Endothelial cell of umbilical vein (primary cell): ENCODE results near the gene PTBP3. TPM values are rescaled to one million over a fixed set of nuclear protein-coding genes. Genes with fewer than 3 reads are reported as not detected.

Experiments used
- BruUV-seq: library from RNA; stranded (reverse); fragments of 400-500 nt; replicated peaks from 2 replicates; lab custom pipeline; 2021; lab: Mats Ljungman, UMichigan
- CTCF ChIA-PET: fragments of 300-600, 350-600 bp; sonication (Branson Sonifier 250); formaldehyde crosslinking; loops from one replicate; lab custom pipeline; 2021; ENCODE audit warnings: antibody characterized with exemption, inconsistent platforms; lab: Charles Lee
- POLR2A ChIA-PET: fragments of 300-600, 350-600 bp; sonication (Branson Sonifier 250); formaldehyde crosslinking; loops from one replicate; lab custom pipeline; 2021; ENCODE audit warnings: antibody characterized with exemption, inconsistent platforms; lab: Charles Lee
- DNase-seq: peaks from one replicate; pipeline ENCODE4 v3.0.0-alpha.2; 2011; ENCODE audit warnings: low read depth, low spot score
- FAIRE-seq: peaks from 2 replicates; lab custom pipeline; 2011; peaks lifted over from hg19 to GRCh38; lab: Jason Lieb, UNC
- H2AFZ ChIP-seq: 2 replicates; pipeline ENCODE4 v1.6.0; 2012; ENCODE audit warnings: low read depth, low read length, control low read depth, inconsistent platforms
- H3K27ac ChIP-seq: 2 replicates; pipeline ENCODE4 v1.5.1; 2011; ENCODE audit warnings: low read depth, mild to moderate bottlenecking, control low read depth, low read length, moderate library complexity; ENCODE audit not compliant: insufficient read depth
- H3K27me3 ChIP-seq, 2 experiments: 2 replicates each; pipeline versions ENCODE4 v1.6.0 to v1.6.1; 2011; ENCODE audit warnings: low read length in 2 of 2, mixed read lengths in 1 of 2; ENCODE audit not compliant: control insufficient read depth in 2 of 2, insufficient read depth in 2 of 2
- H3K36me3 ChIP-seq, 2 experiments: 2 replicates in 1 of 2; 3 replicates in 1 of 2; pipeline ENCODE4 v1.5.1; 2011; ENCODE audit warnings: low read length in 2 of 2, mild to moderate bottlenecking in 1 of 2, moderate library complexity in 1 of 2; ENCODE audit not compliant: control insufficient read depth in 2 of 2, insufficient read depth in 2 of 2; ENCODE audit errors: extremely low read depth in 1 of 2
- H3K4me1 ChIP-seq: 3 replicates; pipeline ENCODE4 v1.5.1; 2011; ENCODE audit warnings: mild to moderate bottlenecking, low read length; ENCODE audit not compliant: control insufficient read depth, insufficient read depth; ENCODE audit errors: extremely low read depth
- H3K4me2 ChIP-seq: 2 replicates; pipeline ENCODE4 v1.6.1; 2011; ENCODE audit warnings: low read length, control low read depth, mixed read lengths; ENCODE audit not compliant: insufficient read depth
- H3K4me3 ChIP-seq, 3 experiments: fragments of 200-600 bp in 1 of 3; sonication (generic), shearing (Covaris generic) in 1 of 3; replicated peaks in 1 of 3; 2 replicates each; pipeline ENCODE4 v1.5.1; 2011 to 2016; ENCODE audit warnings: control low read depth in 3 of 3, low read length in 3 of 3, mild to moderate bottlenecking in 2 of 3, inconsistent platforms in 1 of 3, low read depth in 1 of 3, moderate library complexity in 1 of 3; ENCODE audit not compliant: insufficient read depth in 1 of 3
- H3K79me2 ChIP-seq: 2 replicates; pipeline ENCODE4 v1.6.0; 2012; ENCODE audit warnings: low read length, inconsistent platforms; ENCODE audit not compliant: control insufficient read depth, insufficient read depth
- H3K9ac ChIP-seq: replicated peaks from 2 replicates; pipeline ENCODE3; 2011; ENCODE audit warnings: low read length, control low read depth; ENCODE audit not compliant: insufficient read depth; ENCODE audit errors: extremely low read depth
- H3K9me1 ChIP-seq: replicated peaks from 3 replicates; pipeline ENCODE4 v1.6.0; 2011; ENCODE audit warnings: mild to moderate bottlenecking, low read length; ENCODE audit not compliant: control insufficient read depth, insufficient read depth; ENCODE audit errors: extremely low read depth
- H3K9me3 ChIP-seq: replicated peaks from 2 replicates; pipeline ENCODE4 v1.5.1; 2012; ENCODE audit warnings: low read length, inconsistent platforms; ENCODE audit not compliant: control insufficient read depth, insufficient read depth
- H4K20me1 ChIP-seq: replicated peaks from 2 replicates; pipeline ENCODE3; 2011; ENCODE audit warnings: mild to moderate bottlenecking, low read length; ENCODE audit not compliant: control insufficient read depth, insufficient read depth; ENCODE audit errors: extremely low read depth
- CTCF ChIP-seq, 2 donors: IDR thresholded peaks; 1 replicate in 1 of 2; 2 replicates in 1 of 2; pipeline ENCODE4 v1.5.1; 2011; ENCODE audit warnings: low read length in 2 of 2, mild to moderate bottlenecking in 2 of 2, moderate library complexity in 2 of 2, control low read depth in 1 of 2, inconsistent platforms in 1 of 2, low read depth in 1 of 2; ENCODE audit not compliant: insufficient read depth in 1 of 2; ENCODE audit errors: extremely low read depth in 1 of 2
- EZH2 ChIP-seq: IDR thresholded peaks from 2 replicates; pipeline ENCODE4 v1.6.1; 2012; ENCODE audit warnings: borderline replicate concordance, low read depth, mild to moderate bottlenecking, moderate library complexity, low read length, inconsistent platforms; ENCODE audit not compliant: severe bottlenecking
- FOS ChIP-seq: IDR thresholded peaks from 2 replicates; pipeline ENCODE4 v1.6.1; 2011; ENCODE audit warnings: mild to moderate bottlenecking, low read length, moderate library complexity, borderline replicate concordance; ENCODE audit not compliant: insufficient read depth
- GATA2 ChIP-seq: IDR thresholded peaks from 2 replicates; pipeline ENCODE4 v1.7.0; 2011; ENCODE audit warnings: low read depth, mild to moderate bottlenecking, moderate library complexity, mixed read lengths, low read length; ENCODE audit not compliant: insufficient read length, insufficient read depth
- JUN ChIP-seq: IDR thresholded peaks from 2 replicates; pipeline ENCODE4 v1.6.1; 2011; ENCODE audit warnings: borderline replicate concordance, low read depth; ENCODE audit not compliant: insufficient read length, insufficient read depth
- MAX ChIP-seq: IDR thresholded peaks from 2 replicates; pipeline ENCODE4 v1.6.1; 2011; ENCODE audit not compliant: insufficient read depth, insufficient read length
- MYC ChIP-seq: IDR thresholded peaks from one replicate; pipeline ENCODE4 v1.6.1; 2011; ENCODE audit warnings: mild to moderate bottlenecking, low read depth, low read length
- POLR2A ChIP-seq: IDR thresholded peaks from 2 replicates; pipeline ENCODE4 v1.6.1; 2012; ENCODE audit warnings: low read depth, mild to moderate bottlenecking, control low read depth, low read length
- POLR2AphosphoS5 ChIP-seq: IDR thresholded peaks from 2 replicates; pipeline ENCODE4 v1.6.1; 2012; ENCODE audit warnings: low read depth, mild to moderate bottlenecking, control low read depth, low read length, moderate library complexity; ENCODE audit not compliant: insufficient read depth
- dilution Hi-C: fragments of 300-500 bp; cut with MboI; formaldehyde crosslinking; loops from one replicate; pipeline ENCODE4 v1.15.0; 2019; ENCODE audit warnings: low sequenced_read_pairs; ENCODE audit not compliant: extremely low pct_ligation_motif_present
- intact Hi-C: fragments of 100-400 bp; cut with micrococcal nuclease; formaldehyde crosslinking; loops from one replicate; pipeline ENCODE4 v1.10.0; 2022
- polyA plus RNA-seq, 4 experiments: library from polyadenylated mRNA; depleted of rRNA in 3 of 4; stranded (reverse) in 3 of 4; unstranded in 1 of 4; fragments of >200 nt; gene quantifications; 2 replicates each; pipeline versions ENCODE4 v1.2.1 to v1.2.3, GENCODE V29; 2011 to 2012; ENCODE audit warnings: missing spikeins in 1 of 4
- total RNA-seq: library from RNA; stranded (reverse); gene quantifications from 2 replicates; pipeline ENCODE4 v1.2.3, GENCODE V29; 2021

PTBP3 gene
- total and polyA plus RNA-seq, 2 donors (not counting 3 experiments of a cell fraction or from before 2014, with no cell fraction given): 42.4 to 75.0 TPM

- H3K4me1 ChIP-seq: peaks cover 6% of the 10 kb centered on the region
- H3K27me3 ChIP-seq: no peaks in the 10 kb centered on the region
- H3K36me3 ChIP-seq: no peaks in the 10 kb centered on the region
- DNase-seq (no peak), FAIRE-seq (no peak)
- CTCF ChIA-PET: interaction anchor here (0.6 kb wide), 1 partner anchor 236 kb away, joined by 3 read pairs; no protein-coding TSS in a partner anchor
- BruUV-seq: no TSS peak
- peak overlapping the region; percentile 91 for H2AFZ ChIP-seq
- H3K79me2 ChIP-seq: no peaks in the 10 kb centered on the region
- dilution Hi-C loops (no loop called here), intact Hi-C loops (no loop called here)
- peak overlapping the region; percentile 48 for H3K9ac ChIP-seq
- peak overlapping the region; percentile 93 for H3K4me2 ChIP-seq
- H4K20me1 ChIP-seq: no peaks in the 10 kb centered on the region
- peak overlapping the region in 1 of 3 experiments; percentile 70 for H3K4me3 ChIP-seq
- peak overlapping the region; percentile 5 for H3K27ac ChIP-seq
- no peak for TF ChIP-seq CTCF (IDR thresholded peaks at IDR 0.05; ENCODE audit: extremely low read depth in 1 of 2, insufficient read depth in 1 of 2, low read depth in 1 of 2, low read length in 2 of 2)
- no peak for TF ChIP-seq MAX
- no peaks in the 10 kb centered on the region for H3K9me3 ChIP-seq
- POLR2A ChIA-PET: no interaction called here
- H3K9me1 ChIP-seq: no peaks in the 10 kb centered on the region
Observed at GRCh38 chr9:112349008-112349333, 15.6 kb upstream of the PTBP3 start.

DNA sequence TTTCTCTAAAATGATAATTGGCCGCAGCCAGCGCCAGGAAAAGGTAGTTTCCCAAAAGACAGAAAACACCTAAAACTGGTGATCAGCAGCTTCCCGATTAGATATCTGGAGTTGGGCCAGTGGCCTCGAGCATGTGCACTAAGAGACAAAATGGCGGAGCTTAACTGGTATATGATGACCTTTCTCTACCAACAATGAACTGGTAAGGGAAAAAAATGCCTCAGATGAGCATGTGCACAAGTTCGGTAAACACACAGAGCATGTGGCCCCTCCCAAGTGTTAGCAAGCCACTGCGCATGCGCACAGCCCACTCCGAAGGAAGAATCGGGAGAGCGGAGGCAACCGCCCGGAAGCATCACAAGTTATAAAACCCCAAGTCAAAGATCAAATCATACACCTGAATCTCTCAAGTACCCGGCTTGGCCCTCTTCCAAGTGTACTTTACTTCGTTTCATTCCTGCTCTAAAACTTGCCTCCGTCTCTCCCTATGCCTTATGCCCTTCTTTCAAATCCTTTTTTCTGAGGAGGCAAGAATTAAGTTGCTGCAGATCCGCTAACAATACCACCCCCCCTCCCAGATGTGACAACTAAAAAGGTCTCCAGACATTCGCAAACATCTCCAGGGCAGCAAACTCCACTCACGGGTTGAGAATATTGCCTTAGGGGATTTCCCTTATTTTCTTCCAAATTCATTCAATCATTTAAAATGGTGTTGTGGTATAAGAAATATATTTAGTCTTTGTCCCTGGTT, 15.0 kb upstream of the PTBP3 start:
- intact Hi-C loops: no loop called here
- Histone ChIP-seq H3K4me2 (peak overlapping the region; percentile 93), H3K27me3 (no peaks in the 10 kb centered on the region), H3K79me2 (no peaks in the 10 kb centered on the region), H3K4me3 (peak overlapping the region in 2 of 3 experiments; percentile 25 to 70), H3K9me3 (no peaks in the 10 kb centered on the region), H2AFZ (peak overlapping the region; percentile 91), H3K9me1 (no peaks in the 10 kb centered on the region), H4K20me1 (no peaks in the 10 kb centered on the region), H3K27ac (peak overlapping the region; percentile 5), H3K36me3 (no peaks in the 10 kb centered on the region), H3K4me1 (peaks cover 6% of the 10 kb centered on the region), H3K9ac (peak overlapping the region; percentile 48)
- dilution Hi-C loops: no loop called here
- BruUV-seq: no TSS peak
- TF ChIP-seq JUN (no peak), EZH2 (no peak), FOS (no peak), POLR2A (peak; percentile 68), MYC (no peak), GATA2 (no peak), CTCF (IDR thresholded peaks at IDR 0.05; ENCODE audit: extremely low read depth in 1 of 2, insufficient read depth in 1 of 2, low read depth in 1 of 2, low read length in 2 of 2) (no peak), MAX (no peak), POLR2AphosphoS5 (peak; percentile 36)
- POLR2A ChIA-PET: no interaction called here
- FAIRE-seq (peak; percentile 73), DNase-seq (peak; percentile 83)
- CTCF ChIA-PET: no interaction called here
